Measurements from ENCODE around the gene ORAI2.
"Not testable (repeated sequence)": the region's sequence is repeated elsewhere in the genome, so short reads cannot be mapped to it uniquely, and the experiment has no call there.

ORAI2 gene

DNA sequence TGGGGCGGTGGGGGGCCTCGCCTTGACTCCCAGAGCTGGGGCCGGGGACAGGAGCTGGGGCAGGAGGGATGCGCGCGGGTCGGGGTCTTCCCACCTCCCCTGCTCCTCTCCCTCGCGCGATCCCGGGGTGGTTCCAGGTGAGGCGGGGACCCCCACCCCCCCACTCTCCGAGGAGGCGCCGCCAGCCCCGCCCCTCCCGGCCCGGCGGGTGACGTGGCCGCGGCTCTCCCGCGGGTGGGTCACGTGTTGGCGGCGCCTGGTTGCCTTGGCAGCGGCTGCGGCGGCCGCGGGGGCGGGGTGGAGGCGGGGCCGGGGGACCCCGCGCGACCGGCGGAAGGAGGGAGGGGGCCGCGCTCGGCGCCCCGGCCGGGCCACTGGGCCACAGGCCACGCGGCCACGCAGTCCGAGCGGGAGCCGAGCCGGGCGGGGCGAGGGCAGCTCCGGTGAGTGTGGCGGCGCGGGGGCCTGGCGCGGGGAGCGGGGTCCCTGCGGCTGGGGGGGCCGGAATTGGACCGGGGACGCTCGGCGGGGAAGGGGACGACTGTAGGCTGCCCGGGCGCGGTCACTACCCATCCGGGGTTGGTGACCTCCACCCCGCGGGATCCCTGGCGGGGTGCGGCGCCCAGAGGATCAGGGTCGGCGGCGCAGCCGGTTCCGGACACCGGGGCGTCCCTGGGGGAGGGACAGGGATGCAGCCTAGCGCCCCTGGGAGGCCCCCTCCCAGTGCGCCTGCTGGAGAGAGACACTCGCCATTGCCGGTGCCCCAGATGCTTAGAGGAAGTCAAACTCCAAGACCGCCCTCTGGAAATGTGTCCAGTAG lies at the start of gene ORAI2:
Gene ORAI2 (plus strand): TSS at position 357 of the 820 bp plus-strand sequence. CDS start 5,382 bp downstream, outside the sequence.
- Mint-ChIP-seq H3K4me3 (peak within 1 kb of the TSS; percentile 90), H3K36me3 (ENCODE audit: low read depth) (peaks cover 11% of the 10 kb centered on the region), H3K27ac (peak within 1 kb of the TSS; percentile 96), H3K9me3 (no peaks in the 10 kb centered on the region), H3K4me1 (ENCODE audit: low read depth) (peaks cover 44% of the 10 kb centered on the region), H3K27me3 (ENCODE audit: low read depth) (no peaks in the 10 kb centered on the region)

DNA sequence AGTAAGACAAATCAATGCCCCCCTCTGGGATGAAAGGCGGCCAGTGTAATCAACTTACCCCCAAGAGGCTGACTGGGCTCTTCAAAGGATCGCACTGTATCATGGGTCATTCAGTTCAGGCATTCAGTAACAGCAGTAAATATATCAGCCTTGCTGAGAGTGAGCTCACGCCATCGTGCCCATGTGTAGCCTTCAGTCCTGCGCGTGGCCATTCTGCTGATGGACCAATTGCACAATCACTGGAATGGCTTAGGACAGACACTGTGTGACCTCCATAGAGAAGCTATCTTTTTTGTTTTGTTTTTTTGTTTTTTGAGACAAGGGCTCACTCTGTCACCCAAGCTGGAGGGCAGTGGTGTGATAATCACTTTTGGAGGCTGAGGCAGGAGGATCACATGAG lies 46.3 kb upstream of the ORAI2 start:
- H3K36me3 Mint-ChIP-seq (ENCODE audit: low read depth): peaks cover 7% of the 10 kb centered on the region
- H3K4me3 Mint-ChIP-seq: no peak overlapping the region
- no peaks in the 10 kb centered on the region for H3K9me3 Mint-ChIP-seq
- no peaks in the 10 kb centered on the region for H3K4me1 Mint-ChIP-seq (ENCODE audit: low read depth)
- no peak overlapping the region for H3K27ac Mint-ChIP-seq
- no peaks in the 10 kb centered on the region for H3K27me3 Mint-ChIP-seq (ENCODE audit: low read depth)

DNA sequence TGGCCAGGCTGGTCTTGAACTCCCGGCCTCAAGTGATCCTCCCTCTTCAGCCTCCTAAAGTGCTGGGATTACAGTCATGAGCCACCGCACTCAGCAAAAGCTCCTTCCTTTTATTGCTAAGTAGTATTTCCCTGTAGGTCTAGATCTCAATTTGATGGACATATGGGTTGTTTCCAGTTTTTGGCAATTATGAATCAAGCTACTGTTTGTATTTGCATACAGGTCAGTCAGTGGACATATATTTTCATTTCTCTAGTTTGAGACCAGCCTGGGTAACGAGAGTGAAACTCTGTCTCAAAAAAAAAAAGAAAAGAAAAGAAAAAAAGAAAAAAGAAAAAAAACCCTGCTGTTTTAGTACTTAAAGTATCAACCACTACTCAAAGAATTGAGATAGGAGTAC lies 43.6 kb upstream of the ORAI2 start:
- H3K4me3 Mint-ChIP-seq: no peak overlapping the region
- H3K9me3 Mint-ChIP-seq: no peaks in the 10 kb centered on the region
- H3K27ac Mint-ChIP-seq: no peak overlapping the region

GRCh38 chr7:102390697-102391484 lies 42.5 kb upstream of the ORAI2 start:
- H3K9me3 Mint-ChIP-seq: no peaks in the 10 kb centered on the region
- peaks cover 5% of the 10 kb centered on the region for H3K4me1 Mint-ChIP-seq (ENCODE audit: low read depth)
- H3K4me3 Mint-ChIP-seq: no peak overlapping the region
- no peak overlapping the region for H3K27ac Mint-ChIP-seq
- no peaks in the 10 kb centered on the region for H3K27me3 Mint-ChIP-seq (ENCODE audit: low read depth)
- peaks cover 9% of the 10 kb centered on the region for H3K36me3 Mint-ChIP-seq (ENCODE audit: low read depth)

More for the DNA sequence above, 43.6 kb upstream of the ORAI2 start:
- no peaks in the 10 kb centered on the region for H3K4me1 Mint-ChIP-seq (ENCODE audit: low read depth)
- H3K36me3 Mint-ChIP-seq (ENCODE audit: low read depth): peaks cover 9% of the 10 kb centered on the region
- H3K27me3 Mint-ChIP-seq (ENCODE audit: low read depth): no peaks in the 10 kb centered on the region

- H3K9me3 Mint-ChIP-seq: no peaks in the 10 kb centered on the region
- no peaks in the 10 kb centered on the region for H3K27me3 Mint-ChIP-seq (ENCODE audit: low read depth)
- no peak overlapping the region for H3K27ac Mint-ChIP-seq
- no peak overlapping the region for H3K4me3 Mint-ChIP-seq
- H3K36me3 Mint-ChIP-seq (ENCODE audit: low read depth): peaks cover 9% of the 10 kb centered on the region
- H3K4me1 Mint-ChIP-seq (ENCODE audit: low read depth): peaks cover 13% of the 10 kb centered on the region
Observed at GRCh38 chr7:102392330-102392729, 41.0 kb upstream of the ORAI2 start.

GRCh38 chr7:102393467-102393866 lies 39.9 kb upstream of the ORAI2 start:
- peaks cover 15% of the 10 kb centered on the region for H3K4me1 Mint-ChIP-seq (ENCODE audit: low read depth)
- H3K27ac Mint-ChIP-seq: no peak overlapping the region
- H3K9me3 Mint-ChIP-seq: no peaks in the 10 kb centered on the region
- peaks cover 9% of the 10 kb centered on the region for H3K36me3 Mint-ChIP-seq (ENCODE audit: low read depth)
- no peak overlapping the region for H3K4me3 Mint-ChIP-seq
- no peaks in the 10 kb centered on the region for H3K27me3 Mint-ChIP-seq (ENCODE audit: low read depth)

DNA sequence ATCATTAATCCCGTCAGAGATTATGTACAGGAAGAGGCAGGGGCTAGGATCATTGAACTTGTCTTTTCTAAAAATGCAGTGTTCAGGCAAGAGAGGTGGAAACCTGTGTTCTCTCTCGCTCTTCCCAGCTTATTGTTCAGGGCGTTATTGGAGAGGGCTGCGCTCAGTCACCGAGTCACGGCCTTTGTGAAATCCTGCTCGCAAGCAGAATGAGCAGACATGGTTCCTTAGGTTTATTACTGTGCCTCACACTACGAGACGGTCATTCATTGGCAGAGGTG lies 37.8 kb upstream of the ORAI2 start:
- H3K27me3 Mint-ChIP-seq (ENCODE audit: low read depth): no peaks in the 10 kb centered on the region
- H3K9me3 Mint-ChIP-seq: no peaks in the 10 kb centered on the region
- H3K4me3 Mint-ChIP-seq: peak overlapping the region; percentile 88
- peaks cover 15% of the 10 kb centered on the region for H3K4me1 Mint-ChIP-seq (ENCODE audit: low read depth)
- peaks cover 14% of the 10 kb centered on the region for H3K36me3 Mint-ChIP-seq (ENCODE audit: low read depth)
- H3K27ac Mint-ChIP-seq: peak overlapping the region; percentile 88

DNA sequence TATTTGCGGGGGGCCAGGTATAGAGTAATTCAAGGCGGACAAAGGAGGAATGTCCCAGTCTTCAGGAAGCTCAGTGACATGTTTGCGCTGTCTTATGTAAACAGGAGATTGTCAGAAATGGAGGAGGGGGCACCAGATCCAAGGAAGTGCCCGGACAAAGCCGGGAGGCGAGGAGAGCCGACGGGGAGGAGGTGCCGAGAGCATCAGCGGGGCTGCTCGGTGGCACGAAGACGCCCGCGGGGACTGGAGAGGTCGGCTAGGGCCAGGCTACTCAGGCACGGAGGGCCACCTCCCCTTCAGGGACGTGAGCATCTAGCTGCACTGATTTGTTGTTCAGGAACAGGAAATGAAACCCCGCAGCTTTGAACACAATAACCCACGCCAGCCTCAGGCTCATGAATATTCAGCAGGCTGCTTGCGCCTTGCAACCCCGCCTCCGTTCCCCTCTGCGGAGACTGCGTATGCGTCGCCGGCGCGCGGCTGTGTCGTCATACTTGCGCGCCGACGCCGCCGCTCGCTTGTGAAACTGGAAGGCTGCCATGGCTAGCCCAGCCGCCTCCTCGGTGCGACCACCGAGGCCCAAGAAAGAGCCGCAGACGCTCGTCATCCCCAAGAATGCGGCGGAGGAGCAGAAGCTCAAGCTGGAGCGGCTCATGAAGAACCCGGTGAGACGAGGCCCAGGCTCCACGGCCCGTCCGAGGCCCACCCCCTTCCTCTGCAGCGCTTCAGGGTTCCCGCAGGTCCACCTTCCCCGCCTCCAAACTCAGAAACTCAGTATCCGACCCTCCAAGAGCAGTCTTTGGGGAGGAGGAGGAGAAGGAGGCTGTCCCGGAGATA lies 37.3 kb upstream of the ORAI2 start, which contains the start of gene PRKRIP1:
Gene PRKRIP1 (plus strand): TSS at position 491 of the 837 bp plus-strand sequence. CDS start 49 bp downstream, at position 540.
- Mint-ChIP-seq H3K4me1 (ENCODE audit: low read depth) (peaks cover 15% of the 10 kb centered on the region), H3K27me3 (ENCODE audit: low read depth) (no peaks in the 10 kb centered on the region), H3K4me3 (peak within 1 kb of the TSS; percentile 88), H3K36me3 (ENCODE audit: low read depth) (peaks cover 18% of the 10 kb centered on the region), H3K27ac (peak within 1 kb of the TSS; percentile 88), H3K9me3 (no peaks in the 10 kb centered on the region)

DNA sequence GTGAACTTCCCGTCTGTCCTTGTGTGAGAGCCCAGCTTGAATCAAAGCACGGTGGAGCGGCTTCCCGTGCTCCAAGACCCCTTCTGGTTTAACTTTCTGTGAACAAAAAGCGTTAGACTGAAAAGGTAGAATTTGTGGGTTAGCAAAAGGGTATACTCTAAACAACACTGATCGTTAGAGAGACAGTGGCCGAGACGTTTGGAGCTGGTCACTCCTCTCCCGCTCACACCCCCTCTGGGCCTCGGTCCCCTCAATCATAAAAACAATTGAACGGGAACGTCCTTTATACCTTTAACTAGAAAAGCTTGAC lies 36.7 kb upstream of the ORAI2 start:
- H3K36me3 Mint-ChIP-seq (ENCODE audit: low read depth): peaks cover 19% of the 10 kb centered on the region
- peak overlapping the region; percentile 88 for H3K27ac Mint-ChIP-seq
- no peaks in the 10 kb centered on the region for H3K9me3 Mint-ChIP-seq
- H3K4me1 Mint-ChIP-seq (ENCODE audit: low read depth): peaks cover 15% of the 10 kb centered on the region
- peak overlapping the region; percentile 88 for H3K4me3 Mint-ChIP-seq
- no peaks in the 10 kb centered on the region for H3K27me3 Mint-ChIP-seq (ENCODE audit: low read depth)

DNA sequence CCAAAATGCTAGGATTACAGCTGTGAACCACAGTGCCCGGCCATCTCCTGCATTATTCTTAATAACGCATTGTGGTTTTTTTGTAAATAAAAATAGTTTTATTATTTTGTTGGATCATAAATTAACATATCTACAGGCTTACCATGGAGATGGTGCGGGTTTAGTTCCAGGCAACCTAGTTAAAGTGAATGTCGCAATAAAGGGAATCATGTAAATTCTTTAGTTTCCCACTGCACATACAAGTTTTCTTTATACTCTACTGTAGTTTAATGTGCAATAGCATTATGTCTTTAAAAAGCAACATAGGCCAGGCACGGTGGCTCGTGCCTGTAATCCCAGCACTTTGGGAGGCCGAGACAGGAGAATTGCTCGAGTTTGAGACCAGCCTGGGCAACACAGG lies 34.8 kb upstream of the ORAI2 start:
- H3K4me3 Mint-ChIP-seq: no peak overlapping the region
- peaks cover 20% of the 10 kb centered on the region for H3K36me3 Mint-ChIP-seq (ENCODE audit: low read depth)
- H3K27me3 Mint-ChIP-seq (ENCODE audit: low read depth): no peaks in the 10 kb centered on the region
- H3K4me1 Mint-ChIP-seq (ENCODE audit: low read depth): peaks cover 15% of the 10 kb centered on the region
- no peaks in the 10 kb centered on the region for H3K9me3 Mint-ChIP-seq
- no peak overlapping the region for H3K27ac Mint-ChIP-seq

GRCh38 chr7:102400360-102400759 lies 33.0 kb upstream of the ORAI2 start:
- H3K4me1 Mint-ChIP-seq (ENCODE audit: low read depth): peaks cover 23% of the 10 kb centered on the region
- H3K27ac Mint-ChIP-seq: no peak overlapping the region
- no peaks in the 10 kb centered on the region for H3K27me3 Mint-ChIP-seq (ENCODE audit: low read depth)
- no peak overlapping the region for H3K4me3 Mint-ChIP-seq
- H3K36me3 Mint-ChIP-seq (ENCODE audit: low read depth): peaks cover 24% of the 10 kb centered on the region
- H3K9me3 Mint-ChIP-seq: no peaks in the 10 kb centered on the region

DNA sequence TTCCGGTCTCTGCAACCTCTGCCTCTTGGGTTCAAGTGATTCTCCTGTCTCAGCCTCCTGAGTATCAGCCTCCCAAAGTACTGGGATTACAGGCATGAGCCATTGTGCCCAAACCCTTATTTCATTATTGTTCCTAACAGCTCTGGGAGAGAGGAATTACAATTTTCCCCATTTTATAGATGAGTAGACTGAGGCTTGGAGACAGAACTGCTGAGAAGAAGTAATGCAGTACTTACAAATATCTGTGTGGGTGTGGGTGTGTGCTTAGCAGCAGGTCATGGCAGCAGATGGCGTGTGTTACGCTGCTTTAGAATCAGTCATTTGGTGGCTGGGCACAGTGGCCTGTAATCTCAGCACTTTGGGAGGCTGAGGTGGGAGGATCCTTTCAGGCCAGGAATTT lies 29.8 kb upstream of the ORAI2 start:
- Mint-ChIP-seq H3K27ac (peak overlapping the region; percentile 49), H3K27me3 (ENCODE audit: low read depth) (no peaks in the 10 kb centered on the region), H3K36me3 (ENCODE audit: low read depth) (peaks cover 45% of the 10 kb centered on the region), H3K9me3 (no peaks in the 10 kb centered on the region), H3K4me1 (ENCODE audit: low read depth) (peaks cover 7% of the 10 kb centered on the region), H3K4me3 (no peak overlapping the region)

DNA sequence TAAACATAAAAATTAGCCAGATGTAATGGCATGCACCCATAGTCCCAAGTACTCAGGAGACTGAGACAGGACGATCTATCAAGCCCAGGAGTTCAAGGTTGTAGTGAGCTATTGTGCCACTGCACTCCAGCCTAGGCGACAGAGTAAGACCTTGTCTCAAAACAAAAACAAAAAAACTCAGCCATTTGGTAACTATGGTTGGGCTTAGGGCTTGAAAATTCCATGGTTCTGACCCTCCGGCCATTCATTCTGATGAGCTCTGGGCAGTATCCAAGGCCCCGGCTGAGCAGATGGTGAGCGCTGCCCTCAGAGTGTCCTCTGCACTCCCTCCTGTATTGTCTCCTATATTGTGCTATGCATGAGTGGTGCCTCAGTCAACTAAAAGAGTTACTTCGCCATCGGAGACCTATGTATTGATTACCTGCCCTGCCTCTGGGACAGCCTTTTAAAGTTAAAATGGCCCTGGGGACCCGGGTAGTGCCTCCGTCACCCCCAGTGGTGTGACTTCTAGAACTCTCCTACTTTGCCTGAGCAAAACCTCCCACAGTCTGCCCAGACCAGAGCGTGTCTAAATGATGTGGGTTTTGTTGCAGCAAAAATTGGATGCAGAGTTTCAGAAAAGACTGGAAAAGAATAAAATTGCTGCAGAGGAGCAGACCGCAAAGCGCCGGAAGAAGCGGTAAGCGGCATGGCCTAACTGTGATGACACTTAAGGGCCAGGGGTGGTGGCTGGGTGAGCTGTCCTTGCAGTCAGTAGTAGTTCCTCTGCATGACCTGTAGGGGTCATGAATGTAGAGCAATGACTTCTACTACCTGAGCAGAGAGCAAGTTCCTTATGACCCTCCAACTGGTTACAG lies 29.1 kb upstream of the ORAI2 start:
- peaks cover 47% of the 10 kb centered on the region for H3K36me3 Mint-ChIP-seq (ENCODE audit: low read depth)
- H3K27me3 Mint-ChIP-seq (ENCODE audit: low read depth): no peaks in the 10 kb centered on the region
- peaks cover 7% of the 10 kb centered on the region for H3K4me1 Mint-ChIP-seq (ENCODE audit: low read depth)
- no peaks in the 10 kb centered on the region for H3K9me3 Mint-ChIP-seq
- no peak overlapping the region for H3K27ac Mint-ChIP-seq
- H3K4me3 Mint-ChIP-seq: no peak overlapping the region

DNA sequence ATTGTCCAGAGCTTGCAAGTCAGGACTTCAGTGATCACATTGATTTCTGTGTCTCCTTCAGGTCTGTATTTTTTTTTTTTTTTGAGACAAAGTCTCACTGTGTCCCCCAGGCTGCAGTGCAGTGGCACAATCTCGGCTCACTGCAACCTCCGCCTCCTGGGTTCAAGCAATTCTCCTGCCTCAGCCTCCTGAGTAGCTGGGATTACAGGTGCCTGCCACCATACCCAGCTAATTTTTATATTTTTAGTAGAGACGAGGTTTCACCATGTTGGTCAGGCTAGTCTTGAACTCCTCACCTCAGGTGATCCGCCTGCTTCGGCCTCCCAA lies 28.6 kb upstream of the ORAI2 start:
- H3K4me1 Mint-ChIP-seq (ENCODE audit: low read depth); H3K9me3 Mint-ChIP-seq; H3K27ac Mint-ChIP-seq; H3K27me3 Mint-ChIP-seq (ENCODE audit: low read depth); H3K4me3 Mint-ChIP-seq: not testable (repeated sequence)
- peaks cover 46% of the 10 kb centered on the region for H3K36me3 Mint-ChIP-seq (ENCODE audit: low read depth)

Data from T-helper 1 cell treated with Interleukin-12 subunit alpha and Interleukin-12 subunit beta and Interleukin-4 antibody, amounts not matched to agents 30 μg/mL and 1 μg/mL, for 36 hours (primary cell).